Measurements from ENCODE around the gene PRR36.

Gene PRR36

GRCh38 chr19:7897292-7897691, 23.1 kb upstream of the PRR36 start:
- no peak for DNase-seq

DNA sequence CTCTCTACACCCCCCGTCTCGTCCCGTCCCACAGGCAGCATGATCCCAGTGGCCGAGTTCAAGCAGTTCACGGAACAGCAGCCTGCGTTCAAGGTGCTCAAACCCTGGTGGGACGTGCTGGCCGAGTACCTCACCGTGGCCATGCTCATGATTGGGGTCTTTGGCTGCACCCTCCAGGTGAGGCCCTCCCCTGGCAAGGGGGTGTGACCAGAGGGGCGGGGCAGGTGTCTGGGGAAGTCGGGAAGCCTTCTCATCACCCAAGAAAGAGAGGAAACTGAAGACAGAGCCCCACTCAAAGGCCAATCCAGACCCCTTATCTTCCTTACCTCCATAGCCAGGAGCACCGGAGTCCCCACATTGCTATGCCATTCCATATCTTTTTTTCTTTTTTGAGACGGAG, 21.4 kb upstream of the PRR36 start:
- no peak for DNase-seq

- DNase-seq = no peak
Measured at GRCh38 chr19:7894612-7895309, 20.6 kb upstream of the PRR36 start.

GRCh38 chr19:7893362-7894101, 19.3 kb upstream of the PRR36 start:
- peak; percentile 36 for DNase-seq

DNA sequence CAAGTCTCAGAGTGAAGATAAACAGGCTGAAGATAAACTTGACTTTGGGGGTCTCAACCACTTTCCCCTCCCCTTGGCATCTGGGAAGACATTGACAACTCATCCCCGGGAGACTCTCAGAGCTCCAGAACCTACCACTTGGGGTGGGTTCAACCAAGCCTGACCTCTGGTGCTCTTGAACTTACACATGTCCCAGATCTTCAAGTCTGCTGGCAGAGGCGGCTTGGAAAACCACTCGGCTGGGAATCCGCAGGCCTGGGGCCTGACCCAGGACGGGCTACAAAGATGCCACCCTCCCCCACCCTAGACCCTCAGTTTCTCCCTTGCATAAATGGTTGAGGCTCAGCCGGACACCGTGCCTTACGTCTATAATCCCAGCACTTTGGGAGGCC, 14.6 kb upstream of the PRR36 start:
- no peak for DNase-seq

- peak; percentile 14 for DNase-seq
Measured at GRCh38 chr19:7888145-7888825, 14.1 kb upstream of the PRR36 start, which contains the start of gene LRRC8E. Gene LRRC8E (plus strand): TSS chr19:7888510. CDS start chr19:7895604, 7,094 bp downstream.

GRCh38 chr19:7887408-7888144, 13.4 kb upstream of the PRR36 start:
- DNase-seq = no peak

GRCh38 chr19:7885818-7886217, 11.6 kb upstream of the PRR36 start:
- DNase-seq = no peak

DNA sequence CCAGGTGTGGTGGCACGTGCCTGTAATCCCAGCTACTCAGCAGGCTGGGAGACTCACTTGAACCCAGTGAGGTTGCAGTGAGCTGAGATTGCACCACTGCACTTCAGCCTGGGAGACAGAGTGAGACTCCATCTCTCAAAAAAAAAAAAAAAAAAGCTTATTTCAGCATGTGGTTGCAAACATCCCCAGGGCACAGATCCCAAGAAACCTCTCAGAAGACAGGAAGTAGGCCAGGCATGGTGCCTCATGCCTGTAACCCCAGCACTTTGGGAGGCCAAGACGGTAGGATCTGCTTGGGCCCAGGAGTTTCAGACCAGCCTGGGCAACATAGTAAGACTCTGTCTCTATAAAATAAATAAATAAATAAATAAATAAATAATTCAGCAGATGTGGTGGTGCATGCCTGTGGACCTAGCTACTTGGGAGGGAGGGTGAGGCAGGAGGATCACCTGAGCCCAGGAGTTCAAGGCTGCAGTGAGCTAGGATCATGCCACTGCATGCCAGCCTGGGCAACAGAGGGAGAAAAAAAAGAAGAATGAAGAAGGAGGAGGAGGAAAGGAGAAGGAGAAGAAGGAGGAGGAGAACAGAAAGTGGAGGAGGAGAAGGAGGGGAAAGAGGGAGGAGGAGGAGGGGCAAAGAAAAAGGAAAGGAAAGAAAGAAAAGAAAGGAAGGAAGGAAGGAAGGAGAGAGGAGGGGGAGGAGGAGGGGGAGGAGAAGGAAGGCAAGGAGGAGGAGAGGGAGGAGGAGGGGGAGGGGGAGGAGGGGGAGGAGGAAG, 9.8 kb upstream of the PRR36 start:
- no peak for DNase-seq

- no peak for DNase-seq
Measured at GRCh38 chr19:7883105-7883504, 8.9 kb upstream of the PRR36 start.

GRCh38 chr19:7881910-7882309, 7.7 kb upstream of the PRR36 start:
- DNase-seq = no peak

GRCh38 chr19:7879836-7880235, 5.6 kb upstream of the PRR36 start:
- no peak for DNase-seq

- no peak for DNase-seq
Measured at GRCh38 chr19:7879111-7879807, 5.1 kb upstream of the PRR36 start.

DNA sequence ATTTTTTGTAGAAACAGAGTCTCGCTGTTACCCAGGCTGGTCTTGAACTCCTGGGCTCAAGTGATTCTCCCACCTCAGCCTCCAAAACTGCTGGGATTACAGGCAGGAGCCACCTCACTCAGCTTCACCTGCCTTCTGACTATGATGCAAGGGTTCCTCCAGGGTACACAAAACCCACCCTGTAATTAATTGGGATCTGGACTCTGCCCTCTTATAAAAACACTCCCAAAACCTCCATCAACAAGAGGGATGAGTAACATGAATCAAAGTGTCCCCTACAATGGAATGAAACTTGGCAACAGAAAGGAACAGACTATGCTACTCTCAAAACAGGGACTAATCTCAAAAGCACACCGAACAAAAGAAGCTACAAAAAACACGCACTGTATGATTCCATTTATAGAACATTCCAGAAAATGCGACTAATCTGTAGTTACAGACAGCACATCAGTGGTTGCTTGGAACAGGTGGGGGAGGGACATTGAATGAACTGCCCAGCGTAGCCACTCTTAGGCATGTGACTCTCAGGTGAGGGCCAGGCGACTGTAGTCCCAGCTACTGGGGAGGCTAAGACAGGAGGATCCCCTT, 3.2 kb upstream of the PRR36 start:
- no peak for DNase-seq

DNA sequence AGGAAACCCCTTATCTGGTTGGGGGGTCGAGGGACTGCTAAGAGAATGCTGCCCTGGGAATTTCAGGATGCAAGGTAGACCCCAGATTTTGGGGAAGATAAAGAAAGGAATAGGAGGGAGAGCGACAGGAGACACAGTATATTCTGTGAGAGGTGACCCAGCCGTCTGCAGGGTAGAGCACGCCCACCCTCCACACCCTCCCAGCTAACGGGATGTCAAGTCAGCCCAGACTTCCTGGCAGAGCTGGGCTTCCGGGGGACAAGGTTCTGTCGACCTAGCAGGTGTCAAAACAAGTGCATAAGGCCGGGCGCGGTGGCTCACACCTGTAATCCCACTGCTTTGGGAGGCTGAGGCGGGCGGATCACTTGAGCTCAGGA, 695 bp upstream of the PRR36 start:
- DNase-seq = no peak

GRCh38 chr19:7873304-7874075, 700 bp downstream of the PRR36 start:
- DNase-seq = no peak

- no peak for DNase-seq
Measured at GRCh38 chr19:7872306-7873204, 1.6 kb downstream of the PRR36 start.

GRCh38 chr19:7871437-7872305, 2.5 kb downstream of the PRR36 start:
- DNase-seq = peak; percentile 90
